GM12892 (cell line): ENCODE results near the gene ZNF594.
"Not testable (repeated sequence)": the region's sequence is repeated elsewhere in the genome, so short reads cannot be mapped to it uniquely, and the experiment has no call there.

ENCODE experiments used
- POLR2A ChIP-seq: IDR thresholded peaks from 2 replicates; pipeline ENCODE4 v1.6.1; 2011; ENCODE audit warnings: low read depth, low read length, control low read depth
- POLR2AphosphoS5 ChIP-seq: IDR thresholded peaks from 2 replicates; pipeline ENCODE4 v1.6.1; 2011; ENCODE audit warnings: low read depth, low read length, control low read depth
- TAF1 ChIP-seq: IDR thresholded peaks from 2 replicates; pipeline ENCODE4 v1.6.1; 2011; ENCODE audit warnings: low read depth, mild to moderate bottlenecking, control low read depth, low read length, borderline replicate concordance

DNA sequence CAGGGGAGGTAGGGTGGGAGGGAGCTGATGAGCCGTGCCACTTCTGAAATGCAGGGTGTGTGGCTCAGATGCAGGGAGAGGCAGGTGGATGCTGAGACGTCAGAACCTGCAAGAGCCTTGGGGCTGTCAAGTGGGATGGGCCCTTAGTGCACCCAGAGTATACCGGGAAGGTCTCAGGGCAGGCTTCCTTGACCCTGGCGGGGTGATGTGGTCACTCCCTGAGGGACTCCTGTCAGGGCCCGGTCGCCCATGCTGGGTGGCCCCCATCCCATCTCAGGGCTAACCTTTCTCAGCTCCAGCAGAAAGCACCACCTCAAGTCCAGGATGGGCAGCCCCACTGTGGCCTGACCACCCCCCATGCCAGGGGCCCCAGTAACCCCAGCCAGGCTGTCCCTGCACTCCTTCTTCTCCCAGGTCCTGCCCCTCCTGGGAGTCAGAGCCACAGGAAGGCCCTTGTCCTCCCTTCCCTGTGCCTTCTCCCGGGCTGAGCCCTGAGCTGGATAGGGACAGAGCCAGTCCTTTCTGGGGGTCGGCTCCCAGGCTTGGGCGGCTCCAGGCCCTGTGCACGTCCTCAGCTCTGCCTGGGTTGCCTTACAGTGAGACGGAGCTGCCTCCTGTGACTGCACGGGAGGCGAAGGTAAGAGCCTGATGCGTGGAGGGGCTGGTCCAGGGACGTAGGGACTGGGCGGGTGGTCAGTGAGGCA lies 59.7 kb downstream of the ZNF594 start:
- TF ChIP-seq POLR2AphosphoS5, POLR2A, TAF1: not testable (repeated sequence)
